Measurements from ENCODE around the gene KCNAB1. TPM values are rescaled to one million over a fixed set of nuclear protein-coding genes. Genes with fewer than 3 reads are reported as not detected.
"Not testable (repeated sequence)": the region's sequence is repeated elsewhere in the genome, so short reads cannot be mapped to it uniquely, and the experiment has no call there.

KCNAB1 gene
- total and polyA plus RNA-seq, 2 of the 8 experiments (the other 6 are each of a cell fraction or from before 2014, with no cell fraction given) = 0.51 to 2.3 TPM

DNA sequence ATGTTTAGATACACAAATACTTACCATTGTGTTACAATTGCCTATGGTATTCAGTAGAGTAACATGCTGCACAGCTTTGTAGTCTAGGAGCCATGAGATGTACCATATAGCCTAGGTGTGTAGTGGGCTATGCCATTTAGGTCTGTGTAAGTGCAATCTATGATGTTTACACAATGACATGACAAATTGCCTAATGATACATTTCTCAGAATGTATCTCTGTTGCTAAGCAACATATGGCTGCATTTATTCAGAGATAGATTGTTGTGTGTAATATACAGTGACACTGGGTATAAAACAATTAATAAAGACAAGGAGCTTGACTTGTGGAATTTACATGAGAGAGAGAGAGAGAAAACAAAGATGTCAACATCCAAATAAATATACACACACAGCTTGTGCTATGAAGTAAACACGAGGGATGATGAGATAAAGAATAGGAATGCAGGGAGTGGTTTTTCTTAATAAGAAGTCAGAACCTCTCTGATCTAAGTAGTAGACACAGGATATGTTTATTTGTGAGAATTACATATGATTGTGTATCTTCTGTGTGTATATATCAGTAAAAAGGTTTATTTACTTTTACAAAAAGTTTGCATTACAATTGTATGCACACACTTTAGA lies 110.0 kb downstream of the KCNAB1 start (continued):
- TF ChIP-seq TAF7 (optimal IDR thresholded peaks at IDR 0.05; ENCODE audit: borderline replicate concordance, low read depth, low read length) (no peak), SP2 (IDR thresholded peaks at IDR 0.05; ENCODE audit: low read length) (no peak), SUZ12 (IDR thresholded peaks at IDR 0.05; ENCODE audit: low read length) (no peak)
- TF ChIP-seq, protein P1, sequence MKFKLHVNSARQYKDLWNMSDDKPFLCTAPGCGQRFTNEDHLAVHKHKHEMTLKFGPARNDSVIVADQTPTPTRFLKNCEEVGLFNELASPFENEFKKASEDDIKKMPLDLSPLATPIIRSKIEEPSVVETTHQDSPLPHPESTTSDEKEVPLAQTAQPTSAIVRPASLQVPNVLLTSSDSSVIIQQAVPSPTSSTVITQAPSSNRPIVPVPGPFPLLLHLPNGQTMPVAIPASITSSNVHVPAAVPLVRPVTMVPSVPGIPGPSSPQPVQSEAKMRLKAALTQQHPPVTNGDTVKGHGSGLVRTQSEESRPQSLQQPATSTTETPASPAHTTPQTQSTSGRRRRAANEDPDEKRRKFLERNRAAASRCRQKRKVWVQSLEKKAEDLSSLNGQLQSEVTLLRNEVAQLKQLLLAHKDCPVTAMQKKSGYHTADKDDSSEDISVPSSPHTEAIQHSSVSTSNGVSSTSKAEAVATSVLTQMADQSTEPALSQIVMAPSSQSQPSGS (IDR thresholded peaks at IDR 0.05; ENCODE audit: low read length) = no peak

DNA sequence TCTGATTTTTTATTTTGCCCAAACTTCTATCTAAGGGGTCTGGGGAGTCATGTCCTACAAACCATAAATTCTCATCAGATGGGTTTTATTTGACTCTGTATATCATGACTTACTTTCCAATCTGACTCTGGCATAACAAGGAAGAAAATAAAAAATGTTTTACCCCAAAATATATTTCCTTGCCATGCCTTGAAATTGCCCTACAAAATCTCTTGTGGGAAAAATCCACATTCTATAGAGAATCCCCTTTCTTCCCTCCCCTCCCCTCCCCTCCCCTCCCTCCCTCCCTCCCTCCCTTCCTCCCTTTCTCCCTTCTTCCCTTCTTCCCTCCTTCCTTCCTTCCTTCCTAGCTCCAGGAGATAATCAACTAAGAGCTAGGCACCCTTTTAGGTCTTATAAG lies 110.8 kb downstream of the KCNAB1 start:
- H3K4me3 ChIP-seq (ENCODE audit: extremely low read depth in 1 of 4, insufficient read depth in 2 of 4, low read depth in 3 of 4, low read length in 4 of 4) = not testable (repeated sequence)

More for the DNA sequence above, 110.8 kb downstream of the KCNAB1 start:
- H2AFZ ChIP-seq (ENCODE audit: low read length); H4K5ac ChIP-seq (ENCODE audit: insufficient read length, low read depth, low read length); H4K8ac ChIP-seq (ENCODE audit: extremely low read depth, insufficient read depth, low read length); H2BK15ac ChIP-seq (ENCODE audit: low read length); H3K4me1 ChIP-seq (replicated peaks in 1 of 4; ENCODE audit: control insufficient read depth in 3 of 4, insufficient read depth in 4 of 4, low read length in 3 of 4); H3K14ac ChIP-seq (ENCODE audit: insufficient read length); DNase-seq (ENCODE audit: low read depth in 1 of 2, low spot score in 2 of 2); H4K20me1 ChIP-seq (replicated peaks in 1 of 2; ENCODE audit: control insufficient read depth in 1 of 2, insufficient read depth in 2 of 2, low read length in 2 of 2); H3K23me2 ChIP-seq (ENCODE audit: low read depth, low read length); H2BK120ac ChIP-seq (replicated peaks; ENCODE audit: low read depth, low read length); H2BK12ac ChIP-seq (ENCODE audit: low read depth, low read length); H3K9me3 ChIP-seq (ENCODE audit: insufficient read depth in 2 of 2, low read depth in 1 of 2, low read length in 1 of 2); H2BK20ac ChIP-seq (ENCODE audit: low read length); H3K9ac ChIP-seq (replicated peaks in 1 of 4; ENCODE audit: extremely low read depth in 1 of 4, low read depth in 3 of 4, low read length in 3 of 4); H2BK5ac ChIP-seq (ENCODE audit: low read depth, low read length); H2AK5ac ChIP-seq (ENCODE audit: low read depth, low read length); H3K4ac ChIP-seq (replicated peaks; ENCODE audit: insufficient read length, low read depth, low read length); H3K18ac ChIP-seq (ENCODE audit: extremely low read depth, low read length); POLR2A ChIA-PET (ENCODE audit: partially characterized antibody); H3K79me1 ChIP-seq (ENCODE audit: low read depth, low read length); H3K23ac ChIP-seq (ENCODE audit: insufficient read length); CTCF ChIA-PET (ENCODE audit: partially characterized antibody); H3K56ac ChIP-seq (replicated peaks; ENCODE audit: insufficient read length, low read depth, low read length); H3K79me2 ChIP-seq (ENCODE audit: control insufficient read depth in 1 of 2, insufficient read depth in 2 of 2, low read length in 2 of 2); H4K91ac ChIP-seq (replicated peaks; ENCODE audit: insufficient read length, low read length); H3K27ac ChIP-seq (ENCODE audit: low read depth, low read length); FAIRE-seq; H3K4me2 ChIP-seq (ENCODE audit: insufficient read depth in 1 of 2, low read depth in 2 of 2, low read length in 2 of 2); H3K27me3 ChIP-seq (replicated peaks in 1 of 4; ENCODE audit: control insufficient read depth in 3 of 4, extremely low read depth in 1 of 4, insufficient read depth in 3 of 4, low read length in 3 of 4); H3K36me3 ChIP-seq (ENCODE audit: control insufficient read depth in 2 of 4, insufficient read depth in 4 of 4, low read length in 3 of 4): not testable (repeated sequence)

Measured in H1 (cell line).